ENCODE data around the gene ROCK2.

The ROCK2 gene

GRCh38 chr2:11264007-11264406 is 80.4 kb downstream of the ROCK2 start:
- no peak for TF ChIP-seq GATA3 (IDR thresholded peaks at IDR 0.05; ENCODE audit: low read depth, low read length)
- TF ChIP-seq GATA2 (IDR thresholded peaks at IDR 0.05; ENCODE audit: low read depth, low read length), result no peak

DNA sequence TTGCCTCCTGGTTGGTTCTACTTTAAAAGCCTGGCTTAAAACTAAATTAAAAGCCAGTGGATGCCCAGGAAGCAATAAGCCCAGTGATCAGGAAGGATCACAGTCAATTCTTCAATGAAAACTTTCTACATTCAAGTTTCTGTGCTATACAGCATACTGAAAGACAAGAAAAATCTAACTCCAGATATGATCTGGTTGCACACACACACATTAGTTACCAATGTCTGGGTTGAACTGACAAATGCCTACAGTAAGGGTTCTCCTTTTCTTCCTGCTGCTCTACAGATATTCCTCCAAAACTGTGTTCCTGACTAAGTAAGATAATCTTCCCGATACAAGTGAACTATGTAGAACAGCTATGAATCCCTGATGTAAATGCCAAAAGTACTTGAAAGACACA is 81.3 kb downstream of the ROCK2 start:
- no peak for TF ChIP-seq GATA3 (IDR thresholded peaks at IDR 0.05; ENCODE audit: low read depth, low read length)
- TF ChIP-seq GATA2 (IDR thresholded peaks at IDR 0.05; ENCODE audit: low read depth, low read length), result no peak

GRCh38 chr2:11260979-11261378 is 83.5 kb downstream of the ROCK2 start:
- TF ChIP-seq GATA3 (IDR thresholded peaks at IDR 0.05; ENCODE audit: low read depth, low read length) (no peak), GATA2 (IDR thresholded peaks at IDR 0.05; ENCODE audit: low read depth, low read length) (no peak)

DNA sequence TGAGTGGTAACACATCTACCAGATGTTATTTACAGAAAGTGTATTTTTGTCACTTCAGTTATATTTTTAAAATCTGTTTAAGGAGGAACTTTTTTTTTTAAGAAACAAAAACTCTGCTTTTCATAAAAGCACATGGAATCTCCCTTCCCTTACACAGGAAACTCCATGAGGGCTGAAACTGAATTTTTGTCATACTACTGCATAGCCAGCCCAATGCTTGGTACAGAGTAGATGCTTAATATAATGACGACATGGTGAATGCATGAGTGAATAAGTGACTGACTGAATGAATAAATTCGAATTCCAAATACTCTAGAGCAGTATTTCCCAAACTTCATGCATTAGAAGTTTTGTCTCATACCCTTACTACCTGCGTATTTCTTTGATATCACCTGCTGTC is 86.5 kb downstream of the ROCK2 start:
- TF ChIP-seq GATA3 (IDR thresholded peaks at IDR 0.05; ENCODE audit: low read depth, low read length) (no peak), GATA2 (IDR thresholded peaks at IDR 0.05; ENCODE audit: low read depth, low read length) (no peak)

DNA sequence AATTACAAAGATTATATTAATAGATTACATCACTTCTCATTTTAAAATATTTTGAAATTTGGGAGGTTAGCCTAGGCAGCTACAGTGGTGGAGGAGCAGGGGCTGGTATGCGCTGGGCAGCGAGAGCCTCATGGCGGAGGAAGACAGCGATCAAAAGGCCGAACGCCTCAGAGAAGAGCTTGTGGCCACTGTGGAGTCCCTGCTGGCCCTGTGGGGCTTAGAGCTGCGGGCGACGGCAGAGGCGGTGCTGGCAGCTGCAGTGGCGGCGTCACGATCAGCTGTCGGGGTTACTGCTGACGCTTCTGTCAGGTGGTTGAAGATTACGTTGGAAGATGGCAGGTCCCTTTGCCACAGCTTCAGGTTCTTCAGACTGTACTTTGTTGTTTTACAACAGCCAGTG is 87.4 kb downstream of the ROCK2 start:
- no peak for TF ChIP-seq GATA3 (IDR thresholded peaks at IDR 0.05; ENCODE audit: low read depth, low read length)
- no peak for TF ChIP-seq GATA2 (IDR thresholded peaks at IDR 0.05; ENCODE audit: low read depth, low read length)

DNA sequence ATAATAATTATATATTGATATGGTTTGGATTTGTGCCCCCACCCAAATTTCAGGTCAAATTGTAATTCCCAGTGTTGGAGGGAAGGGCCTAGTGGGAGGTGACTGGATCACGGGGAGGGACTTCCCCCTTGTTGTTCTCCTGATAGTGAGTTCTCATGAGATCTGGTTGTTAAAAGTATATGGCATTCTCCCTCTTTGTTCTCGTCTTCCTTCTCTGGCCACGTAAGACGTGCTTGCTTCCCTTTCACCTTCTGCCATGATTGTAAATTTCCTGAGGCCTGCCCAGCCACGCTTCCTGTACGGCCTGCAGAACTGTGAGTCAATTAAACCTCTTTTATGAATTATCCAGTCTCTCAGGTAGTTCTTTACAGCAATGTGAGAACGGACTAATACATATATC is 88.3 kb downstream of the ROCK2 start:
- TF ChIP-seq GATA3 (IDR thresholded peaks at IDR 0.05; ENCODE audit: low read depth, low read length) (no peak), GATA2 (IDR thresholded peaks at IDR 0.05; ENCODE audit: low read depth, low read length) (no peak)

- TF ChIP-seq GATA2 (IDR thresholded peaks at IDR 0.05; ENCODE audit: low read depth, low read length) (no peak), GATA3 (IDR thresholded peaks at IDR 0.05; ENCODE audit: low read depth, low read length) (no peak)
Observed at GRCh38 chr2:11254100-11254536, 90.3 kb downstream of the ROCK2 start.

GRCh38 chr2:11250400-11251196 is 93.8 kb downstream of the ROCK2 start:
- no peak for TF ChIP-seq GATA3 (IDR thresholded peaks at IDR 0.05; ENCODE audit: low read depth, low read length)
- no peak for TF ChIP-seq GATA2 (IDR thresholded peaks at IDR 0.05; ENCODE audit: low read depth, low read length)

GRCh38 chr2:11245322-11245721 is 99.1 kb downstream of the ROCK2 start:
- TF ChIP-seq GATA2 (IDR thresholded peaks at IDR 0.05; ENCODE audit: low read depth, low read length), result no peak

DNA sequence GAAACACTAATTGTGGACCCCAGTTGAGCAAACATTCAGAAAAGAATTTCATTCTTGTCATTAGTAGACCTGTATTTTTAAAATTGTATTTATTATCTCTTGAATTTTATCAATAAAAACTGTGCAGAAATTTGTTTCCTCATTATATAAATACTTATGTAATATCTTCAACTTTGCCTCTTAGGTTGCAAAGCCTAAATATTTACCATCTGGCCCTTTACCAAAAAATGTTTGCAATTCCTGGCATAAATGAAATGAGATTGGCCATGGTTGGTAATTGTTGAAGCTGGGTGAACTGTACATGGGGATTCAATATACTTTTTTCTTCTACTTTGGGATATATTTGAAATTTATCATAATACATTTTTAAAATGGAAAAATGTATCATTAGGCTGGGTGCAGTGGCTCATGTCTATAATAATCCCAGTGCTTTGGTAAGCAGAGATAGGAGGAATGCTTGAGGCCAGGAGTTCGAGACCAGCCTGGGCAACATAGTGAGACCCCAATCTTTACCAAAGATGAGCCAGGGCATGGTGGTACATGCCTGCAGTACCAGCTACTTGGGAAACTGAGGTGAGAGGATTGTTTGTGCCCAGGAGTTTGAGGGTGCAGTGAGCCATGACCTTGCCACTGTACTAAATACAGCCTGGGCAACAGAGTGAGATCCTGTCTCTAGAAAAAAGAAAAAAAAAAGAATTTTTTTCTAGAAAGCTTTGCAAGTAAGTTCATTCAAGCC is 100.2 kb downstream of the ROCK2 start:
- TF ChIP-seq GATA3 (IDR thresholded peaks at IDR 0.05; ENCODE audit: low read depth, low read length) (no peak), GATA2 (IDR thresholded peaks at IDR 0.05; ENCODE audit: low read depth, low read length) (no peak)

DNA sequence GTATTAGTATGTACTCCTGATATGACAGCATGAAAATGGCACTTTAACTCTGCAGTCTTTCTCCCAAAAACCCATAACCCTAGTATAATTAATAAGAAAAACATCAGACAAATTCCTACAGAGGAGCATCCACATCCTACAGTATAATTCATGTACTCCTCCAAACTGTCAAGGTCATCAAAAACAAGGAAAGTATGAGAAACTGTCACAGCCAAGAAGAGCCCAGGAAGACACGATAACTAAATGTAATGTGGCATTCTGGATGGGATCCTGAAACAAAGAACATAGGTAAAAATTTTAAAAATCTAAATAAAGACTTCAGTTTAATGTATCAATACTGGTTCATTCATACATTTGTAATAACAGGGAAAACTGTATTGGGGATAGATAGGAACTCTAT is 100.9 kb downstream of the ROCK2 start:
- TF ChIP-seq GATA3 (IDR thresholded peaks at IDR 0.05; ENCODE audit: low read depth, low read length) (no peak), GATA2 (IDR thresholded peaks at IDR 0.05; ENCODE audit: low read depth, low read length) (no peak)

- no peak for TF ChIP-seq GATA2 (IDR thresholded peaks at IDR 0.05; ENCODE audit: low read depth, low read length)
- TF ChIP-seq GATA3 (IDR thresholded peaks at IDR 0.05; ENCODE audit: low read depth, low read length), result no peak
Observed at GRCh38 chr2:11242542-11243174, 101.8 kb downstream of the ROCK2 start.

DNA sequence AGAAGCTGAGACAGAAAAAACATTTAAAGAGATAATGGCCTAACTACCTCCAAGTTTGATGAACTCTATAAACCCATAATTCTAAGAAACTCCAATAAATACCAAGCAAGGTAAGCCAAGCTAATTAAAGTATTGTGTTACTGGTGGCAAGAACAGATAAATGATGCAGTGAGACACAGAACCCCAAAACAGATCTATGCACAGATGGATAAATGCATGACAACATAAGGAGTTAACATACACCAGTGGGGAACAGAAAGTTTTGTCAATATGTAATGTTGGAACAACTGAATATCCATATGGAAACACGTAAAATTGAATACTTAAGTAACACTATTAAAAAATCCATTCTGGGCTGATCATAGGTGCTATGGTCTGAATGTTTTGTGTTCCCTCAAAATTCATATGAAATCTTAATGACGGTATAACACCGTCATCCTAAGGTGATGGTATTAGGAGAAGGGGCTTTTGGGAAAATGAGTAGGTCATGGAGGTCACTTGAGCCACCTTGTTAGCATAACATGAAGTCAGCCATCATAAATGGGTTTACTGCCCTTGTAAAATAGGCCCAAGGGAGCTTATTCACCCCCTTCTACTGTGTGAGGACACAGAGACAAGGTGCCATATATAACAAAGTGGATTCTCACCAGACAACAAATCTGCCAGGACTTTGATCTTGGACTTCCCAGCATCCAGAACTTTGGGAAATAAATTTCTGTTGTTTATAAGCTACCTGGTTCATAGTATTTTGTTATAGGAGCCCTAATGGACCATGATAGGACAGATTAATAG is 102.8 kb downstream of the ROCK2 start:
- no peak for TF ChIP-seq GATA3 (IDR thresholded peaks at IDR 0.05; ENCODE audit: low read depth, low read length)
- TF ChIP-seq GATA2 (IDR thresholded peaks at IDR 0.05; ENCODE audit: low read depth, low read length), result no peak
